Stimulated activated CD8-positive, alpha-beta memory T cell treated with anti-CD3 and anti-CD28 coated beads, Interleukin-7, amount 100 ng/mL, for 48 hours (primary cell): ENCODE measurements around the gene CPO.

Experiments
- DNase-seq, 2 donors: peaks; one replicate each; pipeline ENCODE4 v3.0.0-alpha.2; 2020; ENCODE audit warnings: low read depth in 1 of 2; ENCODE audit errors: extremely low read depth in 1 of 2

Gene CPO

DNA sequence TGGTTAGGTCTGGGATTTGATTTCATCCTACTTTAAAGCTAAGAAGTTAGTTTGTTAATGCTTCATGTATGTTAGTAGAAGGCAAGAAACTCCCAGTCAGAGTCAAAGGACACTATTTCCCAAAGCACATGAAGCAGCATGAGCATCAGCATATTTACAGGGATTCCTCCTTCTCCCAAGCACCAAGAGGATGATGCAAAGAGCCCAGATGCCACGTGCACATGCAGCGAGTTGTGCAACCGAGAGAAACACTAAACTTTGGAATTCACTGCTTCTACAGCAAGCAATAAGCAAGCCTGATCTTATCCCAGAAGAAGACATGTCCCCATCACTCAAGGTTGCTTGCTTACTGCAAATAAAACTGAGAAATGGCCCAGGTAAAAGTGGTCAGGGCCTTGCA lies 32.5 kb downstream of the CPO start:
- DNase-seq: no peak

DNA sequence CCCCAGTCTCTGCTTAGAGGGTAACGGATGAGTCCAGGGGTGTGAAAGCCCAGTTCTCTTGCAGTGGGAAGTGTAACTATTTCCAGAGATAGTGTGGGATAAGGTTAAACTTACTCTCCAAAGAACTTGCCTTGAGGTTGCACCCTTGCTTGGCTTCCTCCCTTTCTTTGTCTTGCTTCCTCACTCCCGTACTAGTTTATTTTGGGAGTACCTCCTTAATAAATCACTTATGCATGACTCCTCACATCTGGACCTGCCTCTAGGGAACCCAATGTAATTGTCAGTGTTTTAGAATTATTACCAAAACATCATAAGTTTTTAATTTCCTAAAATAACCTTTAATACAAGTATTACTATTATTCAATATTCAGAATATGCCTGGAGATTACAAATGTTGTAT lies 35.2 kb downstream of the CPO start:
- no peak for DNase-seq

DNA sequence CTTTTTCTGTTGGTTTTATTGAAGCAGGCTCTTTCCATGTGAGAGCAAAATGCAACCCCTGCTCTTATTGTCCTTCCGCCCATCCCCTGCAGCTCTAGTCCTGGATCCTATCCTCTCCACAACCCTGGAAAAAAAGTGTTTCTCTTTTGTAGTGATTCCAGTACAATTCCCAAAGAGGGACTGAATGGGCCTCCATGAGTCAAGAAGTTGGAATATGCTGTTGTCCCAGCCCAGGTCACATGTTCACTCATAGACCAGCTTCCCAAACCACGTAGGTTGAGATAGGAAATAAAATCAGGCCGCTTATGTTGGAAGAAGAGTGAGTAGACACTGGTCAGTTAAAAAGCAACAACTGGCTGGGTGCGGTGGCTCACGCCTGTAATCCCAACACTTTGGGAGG lies 39.4 kb downstream of the CPO start:
- DNase-seq: no peak

DNA sequence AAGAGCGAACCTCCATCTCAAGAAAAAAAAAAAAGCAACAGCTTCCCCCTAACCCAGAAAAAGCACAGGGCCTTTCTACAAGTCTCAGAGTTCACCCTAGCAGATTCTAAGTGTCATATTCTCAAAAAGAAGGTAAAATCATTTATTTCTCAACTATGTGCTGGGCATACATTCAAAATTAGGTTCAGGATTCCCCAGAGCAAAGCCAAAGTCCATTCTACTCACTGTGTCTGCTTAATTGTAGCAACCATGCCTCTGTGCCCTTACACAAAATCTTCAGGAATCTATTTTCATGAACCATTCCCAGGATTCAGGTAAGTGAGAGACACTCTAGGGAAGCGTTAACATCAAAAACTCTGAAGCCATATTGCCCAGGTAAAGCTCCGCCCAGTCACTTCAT lies 40.0 kb downstream of the CPO start:
- DNase-seq: no peak

DNA sequence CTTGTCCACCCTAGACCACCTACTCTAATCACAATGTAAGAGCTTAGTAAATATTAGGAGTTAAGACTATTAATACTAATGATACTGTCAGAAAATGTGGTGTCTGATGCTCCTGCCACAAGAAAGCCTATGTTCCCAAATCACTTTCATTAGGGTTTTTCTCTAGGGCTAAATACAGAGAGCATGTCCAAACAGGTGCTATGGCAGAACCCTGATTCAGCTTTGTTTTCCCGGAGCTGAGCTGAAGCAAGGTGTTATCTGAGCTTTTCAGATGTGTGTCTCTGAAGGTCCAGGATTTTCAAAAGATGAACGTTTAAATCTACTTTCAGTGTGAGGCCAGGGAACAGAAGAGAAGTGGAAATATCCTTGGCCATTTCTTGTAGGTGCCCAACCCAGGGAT lies 40.6 kb downstream of the CPO start:
- DNase-seq: no peak

DNA sequence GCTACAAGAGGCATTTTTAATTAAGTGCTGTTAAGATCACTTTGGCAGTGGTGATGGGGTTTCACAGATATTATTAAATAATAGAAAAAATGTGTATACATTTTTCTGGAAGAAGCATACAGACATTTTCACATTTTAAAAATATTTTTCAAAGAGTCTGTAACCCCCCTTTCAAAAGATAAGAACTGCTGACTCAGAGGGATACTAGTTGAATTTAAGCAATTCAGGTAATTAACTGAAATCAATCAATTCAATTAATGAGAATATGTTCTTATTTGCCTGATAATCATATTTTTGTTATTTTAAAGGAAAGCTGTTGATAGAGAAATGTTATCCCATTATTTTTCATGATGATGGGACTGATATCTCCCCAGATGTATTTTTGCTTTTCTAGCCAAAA lies 41.1 kb downstream of the CPO start:
- DNase-seq: no peak

DNA sequence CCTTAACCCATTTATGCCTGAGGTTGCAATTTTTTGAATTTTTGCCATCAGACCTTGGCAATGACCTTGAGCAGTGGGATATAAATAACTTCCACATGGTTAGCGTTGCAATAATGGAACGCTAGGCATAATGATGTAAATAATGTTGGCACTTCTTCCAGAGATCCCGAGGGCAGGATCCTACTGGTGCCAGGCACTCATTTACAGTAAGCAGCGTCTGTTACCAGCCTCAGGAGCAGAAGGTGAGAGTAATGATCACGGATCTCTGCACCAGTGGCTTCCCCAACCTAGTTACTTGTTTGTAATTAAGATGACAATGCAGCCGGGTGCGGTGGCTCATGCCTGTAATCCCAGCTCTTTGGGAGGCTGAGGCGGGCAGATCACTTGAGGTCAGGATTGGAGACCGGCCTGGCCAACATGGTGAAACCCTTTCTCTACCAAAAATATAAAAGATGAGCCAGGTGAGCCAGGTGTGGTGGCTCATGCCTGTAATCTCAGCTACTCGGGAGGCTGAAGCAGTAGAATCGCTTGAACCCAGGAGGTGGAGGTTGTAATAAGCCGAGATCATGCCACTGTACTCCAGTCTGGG lies 41.9 kb downstream of the CPO start:
- no peak for DNase-seq

DNA sequence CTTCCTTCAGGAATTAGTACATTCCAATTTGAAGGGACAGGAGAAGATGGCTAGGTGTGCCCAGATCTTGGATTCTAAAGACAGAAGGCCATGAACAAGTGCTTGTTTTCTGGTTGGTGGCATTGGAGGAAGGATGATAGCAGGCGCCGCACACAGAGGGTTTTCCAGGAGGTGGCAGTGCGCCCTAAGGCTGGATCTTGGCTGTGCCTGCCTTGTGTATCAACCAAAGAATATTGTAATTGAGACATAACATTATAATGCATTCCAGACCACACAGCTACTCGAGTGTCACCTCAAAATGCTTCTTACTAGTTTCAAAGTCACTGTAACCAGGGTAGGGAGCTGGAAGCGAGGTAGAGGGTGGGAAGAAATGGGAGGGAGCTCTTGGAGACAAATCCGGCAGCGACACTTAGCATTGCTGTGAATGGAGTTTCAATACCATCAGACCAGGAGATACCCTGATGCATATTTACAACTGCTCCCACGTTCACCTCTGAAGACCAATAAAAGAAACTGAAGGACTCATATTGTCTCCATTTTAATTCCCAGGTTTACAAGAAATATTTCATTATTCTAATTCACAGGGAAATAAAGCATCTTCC lies 42.5 kb downstream of the CPO start:
- peak in 1 of 2 donors; percentile 20 for DNase-seq

DNA sequence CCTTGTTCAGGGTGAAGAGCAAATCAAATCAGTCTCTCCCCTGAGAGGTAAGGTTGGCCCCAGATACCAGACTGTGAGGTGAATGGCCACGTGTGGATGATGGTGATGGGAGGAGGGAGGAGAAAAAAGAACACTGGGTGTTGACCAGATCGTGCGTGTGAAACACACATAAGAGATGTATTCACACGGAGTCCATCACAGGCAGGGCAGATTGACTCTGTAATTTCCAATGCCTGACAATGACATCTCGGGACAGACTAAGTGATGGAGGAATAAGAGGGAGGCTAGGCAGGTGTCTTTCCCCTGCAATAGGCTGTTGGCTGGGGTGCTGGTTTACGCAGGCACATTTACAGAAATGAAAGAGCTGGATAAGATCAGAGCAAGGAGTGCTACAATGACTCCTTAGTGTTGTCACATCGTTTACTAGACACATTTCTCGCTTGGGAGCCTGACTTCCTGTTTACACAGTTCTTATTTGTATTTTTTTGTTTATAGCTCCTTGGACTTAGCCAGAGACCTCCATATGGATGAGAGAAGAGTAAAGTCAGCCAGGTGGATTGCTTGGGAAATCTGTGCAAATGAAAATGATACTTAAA lies 43.1 kb downstream of the CPO start:
- no peak for DNase-seq

DNA sequence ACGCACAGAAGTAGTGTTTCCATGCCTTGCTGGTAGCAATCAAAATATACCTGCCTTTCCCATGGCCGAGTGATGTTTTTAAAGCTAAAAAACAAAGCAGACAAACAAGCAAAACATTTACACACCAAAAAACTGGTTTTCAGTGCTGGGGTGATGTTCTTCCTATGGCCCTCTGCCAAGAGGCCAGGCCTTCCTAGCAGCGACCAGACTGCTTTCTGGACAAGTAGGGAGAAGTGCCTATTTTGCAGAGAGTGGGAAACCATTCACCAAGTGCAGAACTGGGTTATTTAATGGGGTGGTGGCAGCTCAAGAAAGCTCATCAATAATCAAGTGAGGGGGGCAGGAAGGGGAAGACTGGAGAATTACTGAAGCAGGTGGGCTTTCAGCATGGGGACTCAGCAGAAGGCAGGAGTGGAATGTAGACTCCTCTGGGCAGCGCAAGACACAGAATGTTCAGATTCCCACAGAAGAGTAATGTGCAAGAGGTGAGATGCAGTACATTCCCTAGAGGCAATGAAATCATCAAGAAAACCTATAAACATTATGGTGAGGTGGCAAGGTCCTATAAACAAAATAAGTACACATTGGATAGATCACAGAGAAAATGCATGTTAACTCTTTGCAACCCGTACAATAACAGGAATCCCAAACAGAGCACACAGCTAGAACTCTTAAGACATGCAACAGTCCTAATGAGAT lies 44.0 kb downstream of the CPO start:
- DNase-seq: no peak

DNA sequence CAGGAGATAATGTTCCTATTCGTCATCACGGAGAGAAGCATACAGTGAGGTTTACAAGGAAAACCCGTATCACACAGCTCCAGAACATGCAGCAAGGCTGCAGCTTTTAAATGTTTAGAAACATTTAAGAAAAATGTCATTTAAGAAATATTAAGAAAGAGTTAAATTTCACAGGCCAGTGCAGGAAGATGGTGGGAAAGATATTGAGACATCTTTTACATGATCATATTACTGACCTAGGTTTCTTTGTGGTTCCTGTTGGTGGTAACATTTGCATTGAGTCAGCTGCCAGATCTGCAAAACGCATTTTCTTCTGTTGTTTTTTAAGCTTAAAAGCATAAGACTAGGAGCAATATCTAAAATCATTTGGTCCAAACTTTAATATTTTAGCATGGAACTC lies 44.9 kb downstream of the CPO start:
- no peak for DNase-seq

DNA sequence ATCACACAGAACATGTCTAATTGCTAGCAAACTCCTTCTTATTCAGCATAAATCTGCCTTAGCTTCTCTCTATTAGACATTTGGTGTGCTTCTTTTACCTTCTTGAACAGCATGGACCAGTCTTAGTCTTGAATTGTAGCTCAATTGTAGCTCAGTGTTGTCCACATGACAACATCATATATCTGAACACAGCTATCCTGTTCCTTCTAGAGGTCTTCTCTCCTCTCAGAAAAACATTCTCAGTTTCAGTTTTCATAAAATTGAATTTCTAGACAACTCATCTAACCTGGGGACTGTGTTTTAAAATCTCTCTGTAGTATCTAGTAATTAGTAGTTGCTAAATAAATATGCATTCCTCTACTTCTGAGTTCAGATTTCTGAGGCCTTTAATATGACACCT lies 47.6 kb downstream of the CPO start:
- DNase-seq: no peak

DNA sequence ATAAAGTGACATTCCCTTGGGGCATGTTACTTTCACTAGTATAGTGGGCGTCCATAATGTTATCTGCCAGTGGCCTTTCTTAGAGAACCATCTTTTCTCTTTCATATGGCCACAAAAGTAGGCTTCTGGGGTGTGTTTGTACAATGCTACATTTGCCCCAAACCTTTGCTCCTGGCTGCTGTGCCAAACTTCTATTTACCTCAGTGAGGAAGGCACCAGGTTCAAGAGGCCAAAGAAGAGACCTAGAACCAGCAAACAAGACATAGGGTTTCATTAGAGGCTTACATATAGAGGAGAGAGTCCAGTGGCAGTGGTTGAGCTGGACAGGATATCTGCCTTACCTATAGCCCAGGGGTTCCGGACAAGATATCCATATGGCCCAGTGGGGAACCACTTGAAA lies 48.5 kb downstream of the CPO start:
- DNase-seq: no peak

DNA sequence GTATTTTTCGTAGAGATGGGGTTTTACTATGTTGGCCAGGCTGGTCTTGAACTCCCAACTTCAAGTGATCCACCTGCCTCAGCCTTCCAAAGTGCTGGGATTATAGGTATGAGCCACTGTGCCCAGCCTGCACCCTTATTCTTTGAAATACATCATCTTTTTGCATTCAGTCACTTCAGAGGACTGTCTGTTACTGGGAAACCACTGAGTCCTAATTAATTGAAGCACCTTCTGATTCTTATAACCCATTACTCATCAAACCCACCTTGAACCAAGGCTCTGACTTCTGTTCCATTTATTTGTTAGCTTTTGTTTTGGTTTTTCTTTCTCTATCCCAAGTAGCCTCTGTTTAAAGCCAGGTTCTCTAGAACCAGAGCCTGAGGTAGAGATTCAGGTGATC lies 49.6 kb downstream of the CPO start:
- DNase-seq: no peak

DNA sequence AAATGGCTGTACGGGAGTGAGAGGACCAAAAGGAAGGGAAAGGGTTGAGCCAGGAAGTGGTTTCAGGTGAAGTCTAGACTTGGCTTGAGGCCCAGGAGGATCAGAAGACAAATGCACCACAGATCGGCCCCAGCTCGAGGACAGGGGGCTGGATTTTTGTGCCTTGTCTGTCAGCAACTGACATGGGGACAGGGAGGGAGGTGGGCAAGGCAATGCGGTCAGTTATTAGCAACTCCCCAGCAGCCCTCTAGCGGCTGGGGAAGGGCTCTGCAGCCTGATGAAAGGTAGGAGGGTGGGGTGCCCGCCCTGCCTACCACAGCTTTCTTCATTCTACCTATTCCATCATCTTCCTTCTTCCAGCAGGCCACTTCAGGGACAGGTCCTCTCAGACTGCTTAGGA lies 50.0 kb downstream of the CPO start:
- no peak for DNase-seq

DNA sequence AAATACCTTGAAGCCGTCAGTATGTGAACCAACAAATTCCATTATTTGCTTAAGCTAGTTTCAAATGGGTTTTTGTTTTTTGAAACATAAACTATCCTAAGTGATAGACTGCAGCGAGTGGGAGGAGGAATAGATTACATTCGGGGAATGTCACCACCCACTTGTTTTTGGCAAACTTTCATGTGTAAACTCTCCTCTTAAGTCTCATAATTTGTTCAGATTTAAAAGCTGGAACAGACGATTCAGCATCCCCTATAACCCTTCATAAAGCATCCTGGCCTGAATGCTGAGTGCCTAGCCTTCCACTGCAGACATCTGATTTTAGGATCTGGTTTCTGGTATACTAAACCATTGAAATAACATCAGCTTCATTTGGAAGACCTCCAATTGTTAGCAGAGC lies 51.0 kb downstream of the CPO start:
- no peak for DNase-seq

DNA sequence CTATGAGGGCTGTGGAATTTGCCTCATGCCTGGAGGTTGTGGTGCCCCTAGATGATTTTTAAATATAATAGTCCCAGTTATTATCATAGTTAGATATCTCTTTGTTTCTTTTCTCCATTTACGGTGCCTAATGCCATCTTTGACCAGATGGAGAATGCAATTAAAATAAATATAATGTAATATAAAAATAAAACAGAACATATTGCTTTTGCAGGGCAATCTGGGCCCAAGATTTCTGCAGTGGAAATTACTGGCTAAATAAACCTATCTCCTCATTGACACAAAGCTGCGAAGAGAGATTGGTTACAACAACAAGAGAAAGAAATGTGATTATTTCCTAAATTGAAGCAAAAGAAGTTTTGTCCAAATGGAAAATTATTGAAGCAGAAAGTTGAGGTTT lies 51.8 kb downstream of the CPO start:
- no peak for DNase-seq

DNA sequence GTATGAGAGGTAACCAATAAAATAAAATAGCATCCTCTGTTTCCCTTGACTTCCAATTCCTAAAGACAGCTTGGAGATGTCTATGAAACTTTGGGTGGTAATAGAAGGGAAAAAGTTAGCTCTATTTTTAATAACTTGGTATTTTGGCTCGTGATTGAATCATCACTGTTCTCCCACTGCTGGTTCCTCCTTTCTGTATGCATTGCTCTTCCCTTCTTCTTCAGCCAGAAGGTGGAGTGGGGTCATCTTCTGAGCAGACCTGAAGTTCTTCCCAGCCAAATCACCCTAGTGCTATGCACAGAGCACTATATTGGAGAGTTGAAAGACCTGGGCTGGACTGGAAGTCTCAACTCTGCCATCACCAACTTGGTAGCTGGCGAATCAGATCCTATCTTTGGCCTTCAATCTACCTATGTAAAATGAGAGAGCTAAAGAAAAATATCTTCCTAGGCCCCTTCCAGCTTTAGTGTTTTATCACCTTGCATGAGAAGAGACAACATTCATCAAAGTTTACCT lies 54.1 kb downstream of the CPO start:
- DNase-seq: no peak

DNA sequence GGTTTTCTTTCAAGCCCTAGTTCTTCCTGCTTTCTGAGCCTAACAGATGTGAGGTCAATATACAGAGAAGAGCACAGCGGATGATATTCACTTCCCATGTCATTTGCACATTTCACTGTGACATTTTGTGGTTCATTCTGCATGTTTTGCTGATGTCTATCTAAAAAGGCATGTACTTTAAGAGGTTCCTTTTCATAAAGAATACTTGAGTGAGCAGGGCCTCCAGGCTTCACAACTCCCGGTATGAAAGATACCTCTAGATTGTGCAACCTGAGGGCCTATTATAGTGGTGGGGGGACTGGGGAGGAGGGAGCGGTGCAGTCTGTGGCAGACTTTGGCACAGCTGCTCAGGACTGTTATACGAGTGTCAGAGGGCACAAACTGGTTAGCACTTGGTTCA lies 54.6 kb downstream of the CPO start:
- DNase-seq: no peak

DNA sequence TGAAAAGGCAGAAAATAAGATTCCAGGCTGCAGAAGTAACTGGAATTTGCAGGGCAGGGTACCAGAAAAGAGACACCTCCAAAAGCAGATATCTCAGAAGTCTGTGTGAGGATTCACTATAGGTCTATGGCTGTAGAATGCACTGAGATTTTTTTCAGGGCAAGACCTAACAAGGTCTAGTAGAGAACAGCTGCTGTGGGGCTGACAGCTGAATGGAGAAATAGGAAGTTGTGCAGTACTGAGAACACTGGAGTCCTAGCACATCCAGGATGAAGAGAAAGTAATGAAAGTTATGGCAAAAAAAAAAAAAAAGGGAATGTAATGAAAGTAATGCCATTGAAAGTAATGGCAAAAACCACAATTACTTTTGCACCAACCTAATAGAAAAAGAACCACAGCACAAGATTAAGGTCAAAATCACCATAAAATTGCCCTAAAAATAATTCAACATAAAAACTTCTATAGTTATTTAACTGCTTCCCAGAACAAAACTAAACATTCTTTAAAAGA lies 57.3 kb downstream of the CPO start:
- no peak for DNase-seq

DNA sequence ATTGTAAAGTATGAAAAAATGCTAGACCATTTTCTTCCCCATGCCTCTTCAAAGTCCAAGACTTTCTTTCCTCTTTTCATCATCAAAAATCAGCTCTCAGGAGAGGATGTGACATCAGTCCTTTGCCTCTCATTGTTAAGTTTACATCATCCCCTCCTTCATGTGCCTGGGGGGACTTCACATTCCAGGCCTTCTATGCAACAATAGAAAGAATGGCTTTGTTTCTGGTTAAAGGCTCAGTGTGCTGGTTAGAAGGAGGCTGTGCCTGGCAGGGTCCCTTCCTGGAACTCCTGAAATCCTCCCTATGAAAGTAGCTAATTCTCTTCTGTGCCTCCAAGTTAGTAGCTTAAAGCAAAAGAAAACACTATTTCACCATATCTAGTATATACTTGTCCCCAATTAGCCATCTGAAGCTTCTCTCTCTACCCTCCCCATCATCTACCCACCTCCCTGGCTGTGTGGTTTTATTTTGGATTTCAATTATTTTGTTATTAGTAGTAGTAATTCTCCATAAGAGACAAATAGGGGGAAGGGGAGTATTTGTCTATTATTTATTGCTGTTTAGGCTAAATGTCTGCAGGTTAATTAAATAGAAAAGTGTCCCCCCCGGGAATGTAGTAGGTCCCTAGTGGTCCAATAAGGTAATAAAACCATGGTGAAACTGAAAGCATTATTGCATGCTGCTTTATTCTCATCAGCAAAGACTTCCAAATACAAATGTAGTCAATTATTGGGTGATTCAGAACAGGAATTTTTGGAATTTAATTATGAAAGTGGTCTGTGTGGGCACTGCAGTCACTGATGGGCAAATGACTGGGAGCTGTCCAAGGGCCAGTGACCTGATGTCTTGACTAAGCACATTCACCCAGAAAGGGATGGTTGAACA lies 69.0 kb downstream of the CPO start:
- no peak for DNase-seq
